MM.1S (cell line): ENCODE measurements around the gene MVP.

Experiments
- DNase-seq: peaks from one replicate; pipeline ENCODE4 v3.0.0-alpha.2; 2015
- H2AFZ ChIP-seq: fragments of 300-600 bp; sonication (generic); 2 replicates; pipeline ENCODE4 v1.6.0; 2016; ENCODE audit warnings: antibody characterized with exemption, low read length
- H3F3A ChIP-seq: fragments of 300-600 bp; sonication (generic); 2 replicates; pipeline ENCODE4 v1.6.1; 2016; ENCODE audit warnings: mild to moderate bottlenecking, antibody characterized with exemption, low read length, moderate library complexity, mixed read lengths; ENCODE audit not compliant: insufficient read depth
- H3K27ac ChIP-seq: fragments of 300-600 bp; sonication (generic); 2 replicates; pipeline ENCODE4 v1.5.1; 2016; ENCODE audit warnings: mild to moderate bottlenecking, low read length
- H3K27me3 ChIP-seq: fragments of 300-600 bp; sonication (generic); replicated peaks from 2 replicates; pipeline ENCODE4 v1.6.0; 2016; ENCODE audit warnings: low read length; ENCODE audit not compliant: insufficient read depth
- H3K36me3 ChIP-seq: fragments of 300-600 bp; sonication (generic); replicated peaks from 2 replicates; pipeline ENCODE4 v1.6.1; 2016; ENCODE audit warnings: mild to moderate bottlenecking, low read length, mixed read lengths; ENCODE audit not compliant: insufficient read depth
- H3K4me1 ChIP-seq: fragments of 300-600 bp; sonication (generic); 2 replicates; pipeline ENCODE4 v1.6.1; 2016; ENCODE audit warnings: low read length, mixed read lengths
- H3K4me2 ChIP-seq: fragments of 300-600 bp; sonication (generic); 2 replicates; pipeline ENCODE4 v1.6.0; 2016; ENCODE audit warnings: low read depth, low read length
- H3K4me3 ChIP-seq: fragments of 300-600 bp; sonication (generic); 2 replicates; pipeline ENCODE4 v1.5.1; 2016; ENCODE audit warnings: low read length, mixed read lengths
- H3K79me2 ChIP-seq: fragments of 300-600 bp; sonication (generic); 2 replicates; pipeline ENCODE4 v1.6.1; 2016; ENCODE audit warnings: mixed run types, low read length, mixed read lengths
- H3K9ac ChIP-seq: fragments of 300-600 bp; sonication (generic); 2 replicates; pipeline ENCODE4 v1.6.1; 2016; ENCODE audit warnings: low read length, mixed read lengths
- H3K9me2 ChIP-seq: fragments of 300-600 bp; sonication (generic); replicated peaks from 2 replicates; pipeline ENCODE4 v1.6.1; 2016; ENCODE audit warnings: mild to moderate bottlenecking, low read length, mixed read lengths; ENCODE audit not compliant: insufficient read depth
- H3K9me3 ChIP-seq: fragments of 300-600 bp; sonication (generic); replicated peaks from 2 replicates; pipeline ENCODE4 v1.6.1; 2016; ENCODE audit warnings: mild to moderate bottlenecking, low read length, mixed read lengths; ENCODE audit not compliant: insufficient read depth
- H4K20me1 ChIP-seq: fragments of 300-600 bp; sonication (generic); 2 replicates; pipeline ENCODE4 v1.6.1; 2016; ENCODE audit warnings: mild to moderate bottlenecking, low read length, moderate library complexity, mixed read lengths; ENCODE audit not compliant: insufficient read depth
- EZH2 ChIP-seq: fragments of 300-600 bp; sonication (generic); optimal IDR thresholded peaks from 2 replicates; pipeline ENCODE3; 2017; ENCODE audit warnings: low read depth, mild to moderate bottlenecking, antibody characterized with exemption, low read length, mixed read lengths
- EZH2phosphoT487 ChIP-seq: fragments of 300-600 bp; sonication (generic); IDR thresholded peaks from 2 replicates; pipeline ENCODE4 v1.6.1; 2018; ENCODE audit warnings: antibody characterized with exemption, low read length
- TF ChIP-seq, protein P1 (sequence below): fragments of 300-600 bp; sonication (generic); IDR thresholded peaks from 2 replicates; pipeline ENCODE4 v1.5.1; 2016; ENCODE audit warnings: antibody characterized with exemption, low read length, mixed read lengths

Gene MVP

GRCh38 chr16:29850998-29851397, 30.7 kb downstream of the MVP start:
- Histone ChIP-seq H3F3A (no peaks in the 10 kb centered on the region), H4K20me1 (no peaks in the 10 kb centered on the region), H3K9ac (no peak overlapping the region), H3K79me2 (no peaks in the 10 kb centered on the region), H3K36me3 (no peaks in the 10 kb centered on the region), H3K4me1 (no peaks in the 10 kb centered on the region), H3K27ac (no peak overlapping the region), H3K4me2 (no peak overlapping the region), H3K9me2 (no peaks in the 10 kb centered on the region), H3K4me3 (no peak overlapping the region), H2AFZ (no peak overlapping the region), H3K9me3 (no peaks in the 10 kb centered on the region), H3K27me3 (no peaks in the 10 kb centered on the region)
- TF ChIP-seq EZH2phosphoT487: no peak
- TF ChIP-seq, protein P1, sequence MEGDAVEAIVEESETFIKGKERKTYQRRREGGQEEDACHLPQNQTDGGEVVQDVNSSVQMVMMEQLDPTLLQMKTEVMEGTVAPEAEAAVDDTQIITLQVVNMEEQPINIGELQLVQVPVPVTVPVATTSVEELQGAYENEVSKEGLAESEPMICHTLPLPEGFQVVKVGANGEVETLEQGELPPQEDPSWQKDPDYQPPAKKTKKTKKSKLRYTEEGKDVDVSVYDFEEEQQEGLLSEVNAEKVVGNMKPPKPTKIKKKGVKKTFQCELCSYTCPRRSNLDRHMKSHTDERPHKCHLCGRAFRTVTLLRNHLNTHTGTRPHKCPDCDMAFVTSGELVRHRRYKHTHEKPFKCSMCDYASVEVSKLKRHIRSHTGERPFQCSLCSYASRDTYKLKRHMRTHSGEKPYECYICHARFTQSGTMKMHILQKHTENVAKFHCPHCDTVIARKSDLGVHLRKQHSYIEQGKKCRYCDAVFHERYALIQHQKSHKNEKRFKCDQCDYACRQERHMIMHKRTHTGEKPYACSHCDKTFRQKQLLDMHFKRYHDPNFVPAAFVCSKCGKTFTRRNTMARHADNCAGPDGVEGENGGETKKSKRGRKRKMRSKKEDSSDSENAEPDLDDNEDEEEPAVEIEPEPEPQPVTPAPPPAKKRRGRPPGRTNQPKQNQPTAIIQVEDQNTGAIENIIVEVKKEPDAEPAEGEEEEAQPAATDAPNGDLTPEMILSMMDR: no peak
- TF ChIP-seq EZH2: no peak
- DNase-seq: no peak

- Histone ChIP-seq H3K36me3 (no peaks in the 10 kb centered on the region), H2AFZ (no peak overlapping the region), H3K27me3 (no peaks in the 10 kb centered on the region), H3K4me2 (no peak overlapping the region), H3K4me3 (no peak overlapping the region), H3K27ac (no peak overlapping the region), H3K79me2 (no peaks in the 10 kb centered on the region), H3K9ac (no peak overlapping the region), H3K9me3 (no peaks in the 10 kb centered on the region), H3K4me1 (no peaks in the 10 kb centered on the region), H3F3A (no peaks in the 10 kb centered on the region), H3K9me2 (no peaks in the 10 kb centered on the region), H4K20me1 (no peaks in the 10 kb centered on the region)
- DNase-seq: no peak
- TF ChIP-seq EZH2phosphoT487: no peak
- no peak for TF ChIP-seq EZH2
- TF ChIP-seq, protein P1: no peak
Observed at GRCh38 chr16:29852654-29853053, 32.4 kb downstream of the MVP start.

DNA sequence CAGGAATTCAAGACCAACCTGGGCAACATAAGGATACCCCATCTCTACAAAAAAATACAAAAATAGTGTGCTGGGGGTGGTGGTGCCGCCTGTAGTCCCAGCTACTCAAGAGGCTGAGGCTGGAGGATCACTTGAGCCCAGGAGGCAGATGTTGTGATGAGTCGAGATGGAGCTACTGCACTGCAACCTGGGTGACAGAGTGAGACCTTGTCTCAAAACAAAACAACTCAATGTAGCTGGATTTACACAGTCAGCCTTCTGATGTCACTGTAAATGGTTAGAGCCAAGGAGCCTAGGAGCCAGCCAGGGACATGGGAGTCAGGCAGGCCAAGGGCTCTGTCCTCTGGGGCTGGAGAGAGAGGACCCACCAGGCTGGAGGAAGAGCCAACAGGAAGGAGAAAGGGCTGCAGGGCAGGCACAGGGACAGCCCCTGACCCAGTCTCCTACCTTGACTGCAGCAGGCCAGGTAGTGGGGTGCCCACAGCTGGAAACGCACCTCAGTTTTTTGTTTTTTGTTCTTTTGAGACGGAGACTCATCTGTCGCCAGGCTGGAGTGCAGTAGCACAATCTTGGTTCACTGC, 34.3 kb downstream of the MVP start:
- H2AFZ ChIP-seq: no peak overlapping the region
- DNase-seq: no peak
- H3K4me3 ChIP-seq: no peak overlapping the region
- no peaks in the 10 kb centered on the region for H3F3A ChIP-seq
- no peaks in the 10 kb centered on the region for H3K36me3 ChIP-seq
- no peaks in the 10 kb centered on the region for H3K79me2 ChIP-seq
- H4K20me1 ChIP-seq: no peaks in the 10 kb centered on the region
- H3K4me1 ChIP-seq: no peaks in the 10 kb centered on the region
- no peak for TF ChIP-seq EZH2
- TF ChIP-seq, protein P1: no peak
- TF ChIP-seq EZH2phosphoT487: no peak
- H3K27ac ChIP-seq: no peak overlapping the region
- H3K9me2 ChIP-seq: no peaks in the 10 kb centered on the region
- no peak overlapping the region for H3K4me2 ChIP-seq
- H3K9ac ChIP-seq: no peak overlapping the region
- H3K9me3 ChIP-seq: no peaks in the 10 kb centered on the region
- no peaks in the 10 kb centered on the region for H3K27me3 ChIP-seq
